COLO668 (cell line): Measurements from ENCODE around the gene CTRL.

Source experiments
- DNase-seq: peaks from one replicate; lab custom pipeline; 2025; ENCODE audit not compliant: unreplicated experiment; lab: John Stamatoyannopoulos, UW

CTRL gene

GRCh38 chr16:67963292-67963661 is 31.6 kb upstream of the CTRL start:
- no peak for DNase-seq

- DNase-seq: no peak
Observed at GRCh38 chr16:67962135-67962534, 30.5 kb upstream of the CTRL start.

GRCh38 chr16:67961551-67961957 is 29.9 kb upstream of the CTRL start:
- peak; percentile 98 for DNase-seq

- DNase-seq: no peak
Observed at GRCh38 chr16:67959536-67960329, 28.1 kb upstream of the CTRL start.

- no peak for DNase-seq
Observed at GRCh38 chr16:67957622-67958021, 26.0 kb upstream of the CTRL start.

- DNase-seq: no peak
Observed at GRCh38 chr16:67954421-67955196, 22.9 kb upstream of the CTRL start.

- no peak for DNase-seq
Observed at GRCh38 chr16:67953641-67954375, 22.1 kb upstream of the CTRL start.

- no peak for DNase-seq
Observed at GRCh38 chr16:67951485-67951884, 19.8 kb upstream of the CTRL start.

- no peak for DNase-seq
Observed at GRCh38 chr16:67950335-67950843, 18.7 kb upstream of the CTRL start.

- DNase-seq: no peak
Observed at GRCh38 chr16:67949645-67950044, 18.0 kb upstream of the CTRL start.

GRCh38 chr16:67948015-67948414 is 16.4 kb upstream of the CTRL start:
- no peak for DNase-seq

- no peak for DNase-seq
Observed at GRCh38 chr16:67946966-67947558, 15.4 kb upstream of the CTRL start.

GRCh38 chr16:67946128-67946569 is 14.5 kb upstream of the CTRL start:
- no peak for DNase-seq

GRCh38 chr16:67945392-67945933 is 13.8 kb upstream of the CTRL start:
- no peak for DNase-seq

- no peak for DNase-seq
Observed at GRCh38 chr16:67944690-67945391, 13.2 kb upstream of the CTRL start.

- no peak for DNase-seq
Observed at GRCh38 chr16:67943619-67944504, 12.2 kb upstream of the CTRL start, which contains the start of gene LCAT. LCAT (minus strand) TSS chr16:67944120; CDS start chr16:67944101, 19 bp downstream.

- DNase-seq: no peak
Observed at GRCh38 chr16:67943256-67943618, 11.6 kb upstream of the CTRL start.

- no peak for DNase-seq
Observed at GRCh38 chr16:67942510-67943255, 11.0 kb upstream of the CTRL start.

- DNase-seq: peak; percentile 41
Observed at GRCh38 chr16:67942200-67942509, 10.5 kb upstream of the CTRL start.
